Heart left ventricle (tissue), 13 donors: ENCODE data around the gene IGF2.

Experiments
- CTCF ChIP-seq, 12 donors: fragments of 200-600 bp; sonication (generic) in 4 of 12; IDR thresholded peaks; one replicate each; pipeline versions ENCODE4 v1.5.0 to v1.8.0; 2018 to 2022; ENCODE audit warnings: antibody characterized with exemption in 12 of 12, mild to moderate bottlenecking in 5 of 12
- POLR2A ChIP-seq, 2 donors: fragments of 450-650 bp; IDR thresholded peaks; one replicate each; pipeline ENCODE4 v1.6.1; 2017; ENCODE audit warnings: antibody characterized with exemption in 2 of 2, mild to moderate bottlenecking in 2 of 2, moderate library complexity in 2 of 2
- donor health status: ischemic (EF 13 %, LVEDD 7.1; RV severe dilation, severe dysfunction).
- donor health status: DM: no; HTN: yes; CAD: no.
- donor health status: DM: no; HTN: no; CAD: no.
- donor health status: ischemic (EF 25% LVEDD 6.9; RV normal size, moderate dysfunction).
- donor health status: ischemic (EF 25% LVEDD 5.7; RV mildly dilated, moderate dysfunction).
- donor health status: ischemic (EF 35%, LVEDD 5.7; RV mildly dilated, moderate dysfunction).
- donor health status: nonischemic (EF 11% LVEDD 7.7; RV severe dilation, severe dysfunction).
- donor health status: DM: yes; HTN: yes; CAD: no.
- donor health status: PGD.
- donor health status: ischemic (EF 29% LVEDD 5.4; RV normal size, mild dysfunction).
- donor health status: nonischemic (EF 23%, LVEDD 6.1; RV moderate dilation, normal function).

DNA sequence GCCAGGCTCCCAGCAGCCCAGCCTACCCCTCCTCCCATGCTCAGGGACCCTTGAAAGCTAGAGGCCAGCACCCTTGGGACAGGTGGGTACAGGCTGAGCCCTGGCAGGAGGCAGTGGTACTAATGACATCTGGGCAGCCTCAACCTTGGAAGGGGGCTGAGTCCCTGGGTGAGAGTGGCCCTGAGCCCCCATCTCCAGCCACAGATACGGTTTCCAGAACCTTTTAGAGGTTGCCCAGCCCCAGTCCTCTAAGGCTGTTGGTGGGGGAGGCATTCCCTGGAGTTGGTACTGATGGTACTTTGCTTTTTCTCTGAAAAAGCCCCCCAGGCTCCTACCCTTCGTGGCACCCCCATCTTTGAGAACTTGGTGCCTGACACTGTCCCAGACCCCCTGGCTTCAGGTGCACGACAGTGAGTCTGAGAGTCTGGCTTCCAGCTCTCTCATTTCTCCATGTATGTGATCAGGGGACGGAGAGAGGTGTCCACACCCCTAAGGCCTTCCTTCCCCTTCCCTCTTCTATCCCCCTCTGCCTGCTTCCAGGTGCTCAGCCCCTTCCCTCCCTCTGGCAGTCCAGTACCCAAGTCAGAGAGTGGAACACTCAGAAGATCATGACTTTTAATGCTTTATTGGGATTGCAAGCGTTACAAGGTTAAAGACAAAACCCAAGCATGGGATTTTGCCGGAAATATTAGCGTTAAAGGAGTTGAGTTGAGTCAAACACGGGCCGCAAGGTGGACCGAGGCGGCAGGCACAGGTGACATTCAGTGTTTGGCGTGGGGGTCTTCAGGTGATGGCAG, 10.5 kb downstream of the IGF2 start:
- TF ChIP-seq CTCF (IDR thresholded peaks at IDR 0.05), result no peak
- no peak for TF ChIP-seq POLR2A (IDR thresholded peaks at IDR 0.05)
